ENCODE measurements around the gene PCMTD2.

PCMTD2 gene

GRCh38 chr20:64239449-64240242 is 15.9 kb upstream of the PCMTD2 start:
- DNase-seq: no peak

- no peak for DNase-seq
These were observed 15.1 kb upstream of the PCMTD2 start for GRCh38 chr20:64240243-64241015.

GRCh38 chr20:64241061-64241460 is 14.5 kb upstream of the PCMTD2 start:
- no peak for DNase-seq

- DNase-seq: no peak
These were observed 13.3 kb upstream of the PCMTD2 start for GRCh38 chr20:64242003-64242796.

GRCh38 chr20:64242797-64243475 is 12.6 kb upstream of the PCMTD2 start:
- DNase-seq: no peak

- no peak for DNase-seq
These were observed 11.2 kb upstream of the PCMTD2 start for GRCh38 chr20:64244281-64244805.

- DNase-seq: no peak
These were observed 10.5 kb upstream of the PCMTD2 start for GRCh38 chr20:64244870-64245603.

- DNase-seq: no peak
These were observed 9.6 kb upstream of the PCMTD2 start for GRCh38 chr20:64245746-64246595.

GRCh38 chr20:64246616-64247306 is 8.8 kb upstream of the PCMTD2 start:
- no peak for DNase-seq

GRCh38 chr20:64247307-64247618 is 8.3 kb upstream of the PCMTD2 start:
- no peak for DNase-seq

GRCh38 chr20:64247970-64248841 is 7.3 kb upstream of the PCMTD2 start:
- no peak for DNase-seq

GRCh38 chr20:64250027-64250426 is 5.5 kb upstream of the PCMTD2 start:
- no peak for DNase-seq

GRCh38 chr20:64253000-64253383 is 2.6 kb upstream of the PCMTD2 start:
- no peak for DNase-seq

GRCh38 chr20:64253443-64253842 is 2.1 kb upstream of the PCMTD2 start:
- DNase-seq: no peak

- no peak for DNase-seq
These were observed 1.4 kb upstream of the PCMTD2 start for GRCh38 chr20:64254156-64254555.

GRCh38 chr20:64254571-64255360 is 782 bp upstream of the PCMTD2 start:
- no peak for DNase-seq

GRCh38 chr20:64256282-64256935 is 861 bp downstream of the PCMTD2 start:
- no peak for DNase-seq
